Measurements from ENCODE around the gene HECW1.

The HECW1 gene

DNA sequence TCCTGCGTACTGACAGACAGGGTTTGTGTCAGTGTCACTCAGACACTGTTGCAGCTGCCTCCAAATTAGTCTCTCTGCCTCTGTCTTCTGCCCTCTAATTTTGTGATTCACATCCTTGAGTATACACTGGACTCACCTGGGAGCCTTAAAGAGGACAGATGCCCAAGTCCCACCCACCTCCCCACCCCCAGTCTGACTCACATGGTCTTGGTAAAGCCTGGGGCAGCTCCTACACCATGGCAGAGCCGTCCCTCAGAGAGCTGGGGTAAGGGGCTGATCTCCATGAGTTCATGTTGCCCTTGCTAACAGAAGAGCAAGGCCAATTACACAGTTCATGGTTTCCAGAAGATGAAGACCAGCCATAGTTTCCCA, 272.8 kb downstream of the HECW1 start:
- DNase-seq, result no peak

DNA sequence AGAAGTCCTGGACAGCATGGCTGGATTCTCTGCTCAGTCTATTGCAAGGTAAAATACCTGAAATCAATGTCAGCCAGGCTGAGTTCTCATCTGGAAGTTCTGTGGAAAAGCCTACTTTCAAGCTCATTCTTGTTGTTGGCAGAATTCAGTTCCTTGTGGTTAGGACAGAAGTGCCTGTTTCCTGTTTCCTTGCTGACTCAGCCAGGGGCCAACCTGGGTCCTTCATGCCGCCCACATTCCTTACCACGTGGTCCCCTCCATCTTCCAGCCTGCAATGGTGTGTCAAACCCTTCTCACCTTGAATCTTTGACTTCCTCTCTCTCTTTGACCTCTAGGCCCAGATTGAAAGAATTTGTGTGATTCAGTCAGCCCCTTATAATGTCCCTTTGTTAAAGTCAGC, 273.4 kb downstream of the HECW1 start:
- DNase-seq, result no peak

DNA sequence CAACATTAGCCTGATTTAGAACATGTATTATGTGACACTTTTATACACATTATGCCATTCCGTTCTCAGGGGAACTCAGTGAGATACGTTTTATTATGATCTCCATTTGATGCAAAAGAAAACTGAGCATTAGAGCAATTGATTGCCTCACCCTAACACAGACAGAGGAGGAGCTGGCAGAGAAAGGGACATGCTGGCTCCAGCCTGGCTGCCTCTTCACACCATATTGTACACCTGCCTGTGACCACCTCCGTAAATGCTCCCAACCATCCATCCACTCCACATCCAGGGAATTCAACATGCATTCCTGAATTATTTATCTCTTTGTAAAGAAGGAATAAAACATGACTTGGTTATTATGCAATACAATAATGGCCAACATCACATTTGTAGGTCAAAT, 275.5 kb downstream of the HECW1 start:
- no peak for DNase-seq

DNA sequence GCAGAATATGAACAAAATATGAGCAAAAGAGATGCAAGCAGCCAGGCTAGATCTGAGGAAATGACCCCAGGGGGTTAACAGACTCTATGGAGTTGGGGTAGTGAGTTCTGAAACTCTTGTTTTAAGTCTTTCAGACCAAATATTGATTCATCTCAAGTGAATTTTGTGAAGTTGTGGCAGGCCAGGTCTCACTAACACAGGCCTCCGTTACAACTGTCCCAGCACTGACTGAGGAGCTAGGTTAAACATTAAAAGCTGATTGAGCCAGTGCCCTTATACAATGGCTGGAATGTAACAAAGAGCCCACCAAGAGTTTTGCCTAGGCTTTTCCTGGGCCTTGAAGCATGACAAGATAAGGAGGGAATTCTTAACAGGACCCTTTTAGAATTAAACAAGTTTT, 278.1 kb downstream of the HECW1 start:
- no peak for DNase-seq

DNA sequence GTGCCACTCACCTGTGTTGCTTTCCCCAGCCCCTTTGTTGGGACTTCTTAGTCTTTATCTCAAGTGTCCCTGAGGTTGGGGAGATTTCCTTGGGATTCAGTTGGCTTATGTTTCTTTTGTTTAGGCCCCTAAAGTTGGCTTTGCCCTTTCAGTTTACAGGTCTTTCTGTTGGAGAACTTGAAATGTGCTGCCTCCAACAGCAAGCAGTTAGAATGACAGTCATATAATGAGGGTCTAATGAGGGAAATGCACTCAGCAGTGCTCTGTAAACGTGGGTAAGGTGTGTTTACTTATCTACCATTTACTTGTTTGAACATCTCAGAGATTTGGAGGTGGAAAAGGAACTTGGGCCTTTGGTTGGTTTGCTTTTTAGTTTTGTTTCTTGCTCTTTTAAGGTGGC, 279.1 kb downstream of the HECW1 start:
- DNase-seq, result no peak

DNA sequence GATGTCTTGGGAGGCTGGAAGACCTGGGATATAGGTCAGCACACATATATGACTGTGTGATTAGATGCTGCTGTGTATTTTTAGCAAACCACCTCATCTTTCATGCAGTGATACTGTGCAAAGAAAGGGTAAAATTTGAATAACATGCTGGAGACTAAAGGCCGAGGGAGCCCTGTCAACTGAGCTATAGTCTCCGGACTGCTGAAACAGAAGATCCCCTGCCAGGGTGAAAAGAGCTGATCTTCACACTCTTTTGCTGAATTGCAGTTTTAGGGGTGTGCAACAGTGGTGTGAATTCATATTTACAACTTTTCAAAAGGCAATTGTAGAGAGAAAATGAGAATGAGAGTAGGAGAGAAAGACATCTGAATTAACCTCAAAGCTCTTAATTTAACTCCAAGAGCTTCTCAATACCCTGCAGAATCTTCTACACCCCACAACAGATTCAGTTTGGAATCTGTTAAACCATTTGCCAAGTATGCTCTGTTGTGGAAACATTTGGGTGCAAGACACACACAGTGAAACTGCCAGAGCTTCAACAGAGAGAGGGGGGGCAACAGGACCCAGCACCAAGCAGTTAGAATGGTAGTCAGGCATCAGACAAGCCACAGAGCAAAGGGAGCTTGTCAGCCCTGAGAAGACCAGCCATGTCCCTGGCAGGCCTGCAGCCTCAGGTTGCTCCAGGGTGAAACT, 280.3 kb downstream of the HECW1 start:
- DNase-seq, result no peak

DNA sequence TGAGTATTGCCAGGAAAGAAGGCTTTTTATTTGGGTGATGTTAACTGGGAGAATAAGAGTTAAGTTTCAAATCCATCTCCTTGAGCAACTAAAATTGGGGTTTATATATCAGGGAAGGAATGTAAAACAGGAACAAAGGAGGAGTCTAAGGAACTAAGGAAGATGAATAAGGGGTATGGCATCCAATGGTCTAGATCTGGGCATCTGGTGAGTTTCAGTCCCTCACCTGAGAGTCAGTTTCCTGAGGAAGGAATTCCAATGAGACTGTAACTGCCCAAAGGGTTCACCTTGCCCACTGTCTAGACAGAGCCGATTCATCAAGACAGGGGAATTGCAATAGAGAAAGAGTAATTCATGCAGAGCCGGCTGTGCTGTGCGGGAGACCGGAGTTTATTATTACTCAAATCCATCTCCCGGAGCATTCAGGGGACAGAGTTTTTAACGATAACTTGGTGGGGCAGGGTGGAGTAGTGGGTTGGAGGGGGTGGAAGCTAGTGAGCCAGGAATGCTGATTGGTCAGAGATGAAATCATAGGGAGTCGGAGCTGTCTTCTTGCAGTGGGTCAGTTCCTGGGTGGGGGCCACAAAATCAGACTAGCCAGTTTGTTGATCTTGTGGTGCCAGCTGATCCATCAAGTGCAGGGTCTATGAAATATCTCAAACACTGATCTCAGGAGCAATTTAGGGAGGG, 282.1 kb downstream of the HECW1 start:
- no peak for DNase-seq

DNA sequence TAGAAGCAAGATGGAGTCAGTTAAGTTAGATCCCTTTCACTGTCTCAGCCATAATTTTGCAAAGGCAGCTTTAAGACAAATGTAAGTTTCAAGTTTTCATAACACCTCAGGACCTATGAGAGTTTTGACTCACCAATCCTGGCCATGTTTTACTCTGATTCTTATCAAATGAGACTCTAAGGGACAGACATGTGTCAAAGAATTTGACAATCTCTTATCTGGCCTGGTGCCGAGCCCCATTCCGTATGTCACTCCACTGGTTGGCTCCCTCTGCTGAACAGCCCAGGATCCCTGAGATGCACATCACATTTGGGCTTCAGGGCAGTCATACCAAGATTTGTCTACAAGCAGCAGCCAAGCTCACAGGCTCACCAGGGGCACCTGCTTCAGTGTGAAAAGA, 282.9 kb downstream of the HECW1 start:
- DNase-seq, result no peak

DNA sequence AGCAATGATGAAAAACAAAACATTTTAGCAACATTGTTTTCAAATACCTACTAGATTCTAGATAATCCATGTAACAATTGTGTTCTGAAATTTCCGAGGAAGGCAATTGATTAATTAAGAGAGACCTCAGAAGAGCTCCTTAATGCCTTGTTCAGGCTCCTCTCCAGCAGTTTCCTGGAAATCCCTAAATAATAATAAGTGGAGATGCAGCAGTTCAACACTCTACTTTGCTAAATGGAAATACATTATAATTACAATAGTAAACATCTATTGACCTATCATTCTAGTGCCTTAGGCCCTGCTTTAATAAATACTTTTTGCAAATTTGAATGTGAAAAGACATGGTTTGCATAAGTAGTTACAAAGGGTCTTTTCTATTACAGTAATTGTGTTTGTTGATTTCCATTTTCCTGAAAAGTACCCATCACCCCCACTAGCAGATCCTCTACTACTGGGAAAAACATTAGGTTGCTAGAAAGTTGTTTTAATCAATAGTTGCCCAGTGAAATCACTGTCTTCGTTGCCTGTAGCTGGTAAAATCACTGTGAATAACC, 283.8 kb downstream of the HECW1 start:
- peak in 1 of 2 experiments; percentile 12 for DNase-seq

DNA sequence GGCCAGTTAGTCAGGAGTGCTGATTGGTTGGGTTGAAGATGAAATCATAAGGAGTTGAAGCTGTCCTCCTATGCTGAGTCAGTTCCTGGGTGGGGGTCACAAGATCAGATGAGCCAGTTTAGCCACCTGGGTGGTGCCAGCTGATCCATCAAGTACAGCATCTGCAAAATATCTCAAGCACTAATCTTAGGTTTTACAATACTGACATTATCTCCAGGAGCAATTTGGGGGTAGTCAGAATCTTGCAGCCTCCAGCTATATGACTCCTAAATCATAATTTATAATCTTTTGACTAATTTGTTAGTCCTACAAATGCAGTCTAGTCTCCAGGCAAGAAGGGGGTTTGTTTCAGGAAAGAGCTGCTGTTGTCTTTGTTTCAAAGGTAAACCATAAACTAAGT, 286.4 kb downstream of the HECW1 start:
- DNase-seq, result no peak

DNA sequence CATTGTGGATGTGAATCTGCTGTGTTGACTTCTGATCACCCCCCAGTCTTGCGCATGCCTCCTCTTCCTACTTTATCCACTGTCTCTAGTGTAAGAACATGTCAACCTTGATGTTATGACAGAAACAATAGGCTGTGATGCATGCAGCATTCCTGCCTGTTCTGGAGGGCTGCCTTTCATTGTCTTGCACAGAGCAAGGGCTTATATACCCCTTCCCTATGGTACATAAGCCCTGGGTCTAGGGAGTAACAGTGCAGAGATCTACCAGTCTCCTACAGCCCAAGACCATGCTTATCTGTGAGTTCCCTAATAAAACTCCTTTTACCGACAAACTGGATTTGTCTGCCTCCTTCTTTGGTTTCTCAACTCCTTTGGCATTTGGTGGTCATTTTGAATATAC, 293.5 kb downstream of the HECW1 start:
- no peak for DNase-seq

DNA sequence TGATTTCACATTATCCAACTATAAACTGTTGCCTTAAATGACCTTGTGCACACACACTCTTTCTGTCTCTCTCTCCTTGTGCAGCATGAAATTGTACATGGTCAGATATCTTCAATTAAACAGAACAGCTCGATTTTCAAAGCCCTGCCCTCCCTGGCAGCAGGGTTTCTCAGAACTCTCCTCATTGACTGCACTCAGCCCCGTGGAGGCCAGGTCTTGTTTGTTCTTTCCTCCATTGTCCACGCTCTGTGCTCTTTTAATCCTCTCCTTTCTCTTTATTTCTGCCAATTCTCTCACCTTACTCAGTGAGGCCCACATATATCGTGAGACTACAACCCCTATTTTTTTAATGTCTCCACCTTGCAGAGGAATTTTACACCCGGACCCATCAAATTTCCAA, 294.5 kb downstream of the HECW1 start:
- DNase-seq, result no peak

DNA sequence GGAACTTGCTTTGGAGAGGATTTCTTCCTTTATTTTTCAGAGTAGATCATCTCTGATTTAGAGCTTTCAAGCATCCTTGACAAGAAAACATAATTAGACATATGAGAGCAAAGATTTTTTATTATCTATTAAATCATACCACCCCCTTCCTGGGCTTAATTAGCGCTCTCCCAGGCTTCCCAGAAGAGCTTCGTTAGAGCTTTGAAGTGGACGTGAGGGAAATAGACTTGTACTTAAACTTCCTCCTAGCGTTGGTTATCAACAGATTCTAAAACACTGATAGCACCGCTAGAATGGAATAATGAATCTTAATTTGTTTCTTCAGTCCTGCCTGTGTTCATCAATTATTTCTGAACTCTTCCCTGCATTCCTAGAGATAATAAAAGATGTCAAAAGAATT, 296.5 kb downstream of the HECW1 start:
- no peak for DNase-seq

DNA sequence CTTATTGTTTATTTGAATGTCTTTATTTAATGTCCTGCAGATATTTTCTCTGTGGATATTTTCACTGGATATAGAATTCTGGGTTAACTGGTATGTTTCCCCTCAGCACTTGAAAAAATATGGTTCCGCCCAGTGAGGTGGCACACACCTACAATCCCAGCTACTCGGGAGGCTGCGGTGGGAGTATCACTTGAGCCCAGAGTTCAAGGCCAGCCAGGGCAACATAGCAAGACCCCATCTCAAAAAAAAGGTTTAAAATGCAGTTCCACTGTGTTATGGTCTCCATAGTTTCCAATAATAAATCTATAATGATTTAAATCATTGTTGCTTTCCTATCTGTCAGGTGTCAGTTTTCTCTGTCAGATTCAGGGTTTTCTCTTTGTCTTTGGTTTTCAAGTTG, 305.0 kb downstream of the HECW1 start:
- no peak for DNase-seq

DNA sequence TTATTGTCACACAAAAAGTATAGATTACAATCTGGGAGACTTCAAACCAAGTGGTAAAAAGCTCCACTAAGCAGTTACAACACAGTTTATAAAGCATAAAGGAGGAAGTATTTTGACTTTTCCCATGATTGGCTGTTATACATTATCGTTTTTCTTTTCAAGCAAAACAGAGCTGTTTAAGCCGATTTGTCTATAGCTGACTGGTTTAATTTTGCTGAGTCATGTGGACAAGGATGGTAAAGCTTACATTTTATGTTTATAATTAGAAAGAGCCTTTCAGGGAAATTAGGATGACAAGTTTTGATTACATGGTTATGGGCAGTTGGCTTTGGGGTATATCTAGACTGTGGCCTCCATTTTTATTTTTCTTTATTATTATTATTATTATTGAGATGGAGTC, 318.0 kb downstream of the HECW1 start:
- no peak for DNase-seq

DNA sequence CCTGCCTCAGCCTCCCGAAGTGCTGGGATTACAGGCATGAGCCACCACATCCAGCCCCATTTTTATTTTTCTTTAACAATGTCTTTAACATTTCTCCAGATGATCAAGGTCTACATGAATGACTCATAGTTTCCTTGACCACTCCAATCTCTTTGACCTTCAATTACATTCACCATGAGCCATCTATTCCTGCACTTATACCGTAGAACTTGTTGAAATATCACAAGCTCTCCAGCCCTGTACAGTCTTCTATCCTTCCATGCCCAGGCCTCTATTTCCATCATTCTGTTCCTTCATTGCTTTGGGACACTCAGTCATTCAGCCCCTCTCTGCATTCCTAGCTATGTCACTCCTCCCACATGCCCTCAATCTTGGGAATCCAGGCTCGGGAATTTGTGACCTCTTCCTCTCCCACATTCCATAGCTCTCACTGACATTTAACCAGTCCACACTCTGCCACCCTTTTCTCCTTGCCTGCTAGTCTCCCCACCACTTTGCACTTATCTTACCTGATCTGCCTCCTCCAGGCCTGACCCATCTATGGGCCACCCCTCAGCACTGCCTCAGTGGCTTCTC, 318.7 kb downstream of the HECW1 start:
- DNase-seq, result no peak

DNA sequence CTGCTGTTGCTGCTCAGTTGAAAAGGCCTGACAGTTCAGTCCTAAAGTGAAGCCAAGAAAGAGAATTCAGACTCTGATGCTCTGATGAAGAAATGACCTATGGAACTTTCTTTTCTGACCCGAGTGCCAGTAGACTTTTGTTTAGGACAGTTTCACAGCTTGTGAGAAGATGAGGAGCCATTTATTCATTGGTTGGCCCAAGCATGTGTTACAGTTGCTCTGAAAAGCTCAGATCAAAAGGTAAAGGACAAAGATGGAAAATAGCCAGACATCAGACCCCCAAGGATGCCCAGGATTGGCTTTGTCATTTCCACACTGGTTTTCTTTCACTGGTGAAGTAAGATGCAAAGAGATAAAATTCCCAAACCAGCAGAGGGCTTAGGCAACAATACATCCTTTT, 321.2 kb downstream of the HECW1 start:
- DNase-seq, result no peak

DNA sequence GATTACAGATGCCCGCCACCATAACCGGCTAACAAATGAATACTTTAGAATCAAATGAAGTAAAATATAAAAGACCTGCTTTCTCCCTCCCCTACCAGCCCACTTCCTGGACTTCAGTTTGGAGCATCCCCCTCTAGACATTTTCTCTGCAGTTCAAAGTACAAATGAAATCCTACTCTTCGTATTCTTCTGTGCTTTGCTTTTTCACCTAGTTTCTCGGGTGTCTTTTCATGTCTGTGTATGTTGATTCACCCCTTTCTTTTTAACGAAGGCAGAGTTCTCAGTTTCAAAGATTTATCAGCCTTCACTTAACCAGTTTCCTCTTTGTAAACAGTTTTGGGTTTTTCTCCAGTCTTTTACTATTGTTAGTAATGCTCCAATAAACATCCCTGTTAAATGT, 324.6 kb downstream of the HECW1 start:
- DNase-seq, result no peak

DNA sequence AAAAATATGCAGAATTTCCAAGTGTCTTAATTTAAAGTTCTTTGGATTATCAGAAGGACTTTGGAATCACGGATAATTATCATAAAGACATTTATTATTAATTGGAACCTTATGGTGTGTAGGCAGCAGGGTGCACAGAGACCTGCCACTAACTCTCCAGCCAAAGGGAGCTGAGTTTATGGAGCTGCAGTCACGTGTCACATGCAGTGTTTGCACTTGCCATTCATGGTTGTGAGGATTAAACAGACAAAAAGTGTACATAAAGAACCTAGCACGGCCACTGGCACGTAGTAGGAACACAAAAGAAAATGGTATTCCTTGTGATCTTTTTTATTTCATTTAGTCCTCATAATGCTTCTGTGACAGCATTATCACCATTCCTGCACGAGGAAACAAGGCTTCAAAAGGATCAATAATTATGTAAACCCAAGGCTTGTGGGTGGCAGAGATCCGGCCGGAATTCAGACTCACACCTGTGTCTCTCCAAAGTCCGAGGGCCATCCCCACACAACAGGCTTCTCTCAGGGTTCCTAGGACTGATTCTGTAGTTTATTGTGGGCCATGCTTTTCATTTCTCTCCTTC, 326.5 kb downstream of the HECW1 start:
- DNase-seq, result no peak

DNA sequence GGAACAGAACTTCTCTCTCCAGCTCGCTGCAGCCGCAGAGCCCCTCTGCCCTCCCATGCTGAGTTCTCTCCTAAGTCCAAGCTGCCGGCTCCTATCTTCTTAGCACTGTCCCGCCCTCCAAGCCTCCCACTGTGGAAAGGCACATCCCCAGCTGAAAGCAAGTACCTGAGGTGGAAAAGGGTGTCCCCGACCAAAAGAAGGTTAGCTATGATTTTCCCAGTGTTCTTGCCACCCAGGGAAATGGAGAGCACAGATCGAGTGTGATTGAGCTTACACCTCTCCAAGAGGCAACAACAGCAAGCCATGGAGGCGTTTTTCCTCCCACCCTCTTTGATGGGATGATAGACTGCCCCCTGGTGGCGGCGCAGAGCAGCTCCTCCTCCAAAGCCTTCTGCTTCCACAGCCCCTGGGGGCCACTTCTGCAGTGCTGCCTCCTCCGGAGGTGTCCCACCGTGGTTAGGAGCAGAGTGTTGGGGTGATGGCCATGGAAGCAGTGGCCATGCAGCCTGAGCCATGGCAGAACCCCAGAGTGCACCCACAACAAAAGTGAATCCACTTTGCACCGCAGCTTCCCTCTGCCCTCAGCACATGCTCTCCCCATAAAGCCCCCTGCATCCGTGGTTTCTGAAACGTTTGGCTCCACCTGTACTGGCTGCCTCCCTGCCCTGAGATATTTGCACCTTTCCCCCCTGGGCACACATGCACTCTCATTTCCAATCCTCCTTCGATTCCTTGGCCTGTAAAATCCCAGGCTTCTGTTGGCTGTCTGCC, 327.4 kb downstream of the HECW1 start:
- DNase-seq, result peak; percentile 27 to 73

DNA sequence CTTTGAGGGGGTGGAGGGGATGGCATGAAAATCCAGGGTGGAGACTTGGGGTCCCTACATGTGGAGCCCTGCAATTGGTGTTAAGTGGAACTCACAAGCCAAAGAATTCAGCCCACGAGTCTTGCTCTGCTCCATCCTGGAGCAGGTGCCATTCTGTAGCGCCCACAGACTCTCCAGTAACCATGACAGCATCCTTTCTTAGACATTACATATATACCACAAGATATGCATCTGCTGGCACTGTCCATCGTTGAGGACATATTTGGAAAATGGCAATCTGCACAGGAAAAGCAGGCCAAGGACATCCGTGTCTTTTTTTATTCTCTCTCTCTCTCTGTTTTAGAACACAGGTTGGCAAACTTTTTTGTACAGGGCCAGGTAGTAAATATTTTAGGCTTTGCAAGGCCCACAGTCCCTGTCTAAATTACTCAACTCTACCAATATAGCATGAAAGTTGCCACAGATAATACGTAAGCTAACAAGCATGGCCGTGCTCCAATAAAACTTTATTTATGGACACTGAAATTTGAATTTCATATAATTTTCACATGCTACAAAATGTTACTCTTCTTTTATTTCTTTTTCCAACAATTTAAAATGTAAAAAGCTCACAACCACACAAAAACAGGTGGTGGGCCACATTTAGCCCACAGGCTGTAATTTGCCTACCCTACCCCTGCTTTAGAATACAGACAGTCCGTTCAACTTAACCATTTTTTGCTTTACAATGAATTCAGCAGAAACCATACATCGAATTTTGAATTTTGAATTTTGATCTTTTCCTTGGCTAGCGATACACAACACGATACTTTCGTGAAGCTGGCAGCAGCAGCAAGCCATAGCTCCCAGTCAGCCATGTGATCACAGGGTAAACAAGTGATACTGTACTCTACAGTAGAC, 329.0 kb downstream of the HECW1 start:
- DNase-seq, result no peak

DNA sequence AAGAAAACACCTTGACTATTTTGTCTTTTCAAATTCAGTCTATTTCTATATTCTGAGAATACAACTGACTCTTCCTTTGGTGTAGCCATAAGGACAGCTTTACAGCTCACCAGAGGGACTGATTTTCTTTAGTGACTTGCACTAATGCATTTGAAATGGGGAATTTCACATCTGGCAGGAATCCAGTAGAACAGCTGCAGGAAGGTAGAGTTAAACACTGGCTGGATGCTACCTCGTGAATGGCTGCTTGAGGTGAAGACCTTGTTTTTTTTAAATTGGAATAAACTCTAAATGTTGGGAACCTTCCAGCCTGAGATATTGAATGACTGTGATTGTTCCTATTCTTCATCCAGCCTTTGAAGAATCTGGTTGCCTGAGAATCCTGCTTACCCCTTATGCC, 330.9 kb downstream of the HECW1 start:
- DNase-seq, result no peak
